Islet of Langerhans (tissue), 1 donor: Measurements from ENCODE around the gene KCNC4.

Source experiments
- FAIRE-seq: peaks from one replicate; lab custom pipeline; 2011; peaks lifted over from hg19 to GRCh38; lab: Jason Lieb, UNC

The KCNC4 gene

DNA sequence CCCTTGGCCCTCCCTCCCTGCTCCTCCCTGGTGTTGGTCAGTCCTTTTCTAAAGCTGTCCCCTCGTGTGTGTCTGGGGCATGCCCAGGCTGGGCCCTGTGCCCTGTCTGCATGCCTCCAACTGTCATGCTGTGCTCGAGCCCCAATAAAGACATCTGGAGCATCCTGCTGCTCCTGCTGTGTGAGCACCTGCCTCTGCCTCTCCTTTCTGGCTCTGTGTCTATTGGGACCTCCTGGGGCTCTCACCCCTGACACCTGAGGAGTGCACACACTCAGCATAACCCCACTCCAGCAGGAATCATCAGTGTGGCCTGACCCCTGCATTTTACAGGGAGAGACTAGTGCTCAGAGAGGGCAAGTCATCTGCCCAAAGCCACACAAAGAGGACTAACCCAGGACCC is 23.7 kb downstream of the KCNC4 start:
- no peak for FAIRE-seq

DNA sequence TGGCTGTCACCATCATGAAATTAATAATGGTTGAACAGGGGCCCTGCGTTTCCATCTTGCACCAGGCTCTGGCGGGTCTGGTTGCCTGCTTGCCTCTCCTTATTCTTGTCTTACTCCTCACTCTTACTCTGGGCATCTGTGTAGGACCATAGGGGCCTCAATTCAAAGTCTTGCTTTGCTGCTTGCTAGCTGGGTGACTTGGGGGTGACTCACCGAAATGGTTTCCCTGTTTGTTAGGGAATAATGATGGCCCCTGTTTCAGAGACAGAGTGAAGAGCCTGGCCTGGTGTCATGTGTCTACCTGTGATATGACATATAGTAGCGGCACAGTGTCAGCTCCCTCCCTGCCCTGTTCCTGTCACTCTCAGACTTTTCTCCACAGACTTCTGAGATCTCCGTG is 24.6 kb downstream of the KCNC4 start:
- no peak for FAIRE-seq

- no peak for FAIRE-seq
These were observed 25.2 kb downstream of the KCNC4 start for GRCh38 chr1:110235181-110235833.

DNA sequence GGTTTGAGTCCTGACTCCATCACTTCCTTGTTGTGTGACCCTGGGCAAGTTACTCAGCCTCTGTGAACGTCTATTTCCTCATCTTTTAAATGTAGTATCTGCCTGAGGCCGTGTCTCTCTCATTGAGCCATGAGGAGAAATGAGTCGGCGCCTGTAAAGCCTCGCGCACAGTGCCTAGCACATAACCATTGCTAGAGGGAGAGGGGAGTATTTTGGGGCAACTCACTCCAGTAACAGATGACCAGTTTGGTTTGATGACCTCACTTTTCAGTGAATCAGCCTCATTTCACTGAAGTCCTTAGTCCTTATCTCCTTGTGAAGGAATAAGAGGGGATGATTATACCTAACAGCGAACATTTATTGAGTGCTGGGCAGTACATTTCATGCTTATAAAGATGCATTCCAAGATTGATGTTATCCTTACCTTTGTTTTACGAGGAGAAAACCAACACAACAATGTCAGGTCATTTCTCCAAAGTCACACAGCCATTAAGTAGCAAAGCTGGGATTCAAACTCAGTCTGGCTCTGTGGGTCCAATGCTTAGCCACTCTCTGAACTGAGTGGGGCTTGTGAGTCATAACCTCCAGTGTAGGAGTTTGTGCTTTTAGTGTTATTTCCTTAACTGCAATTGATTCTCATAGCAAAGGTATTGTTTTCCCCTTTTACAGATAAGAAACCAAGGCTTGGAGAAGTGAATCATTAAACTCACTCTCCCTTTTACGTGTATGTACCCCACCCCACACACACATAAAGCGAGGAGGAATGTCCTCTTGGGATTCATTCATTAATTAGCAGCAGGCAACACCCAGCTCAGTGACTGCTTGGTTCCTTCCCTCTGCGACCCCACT is 25.9 kb downstream of the KCNC4 start:
- no peak for FAIRE-seq

GRCh38 chr1:110237386-110238152 is 27.5 kb downstream of the KCNC4 start:
- no peak for FAIRE-seq

- no peak for FAIRE-seq
These were observed 29.6 kb downstream of the KCNC4 start for GRCh38 chr1:110239441-110240430.

DNA sequence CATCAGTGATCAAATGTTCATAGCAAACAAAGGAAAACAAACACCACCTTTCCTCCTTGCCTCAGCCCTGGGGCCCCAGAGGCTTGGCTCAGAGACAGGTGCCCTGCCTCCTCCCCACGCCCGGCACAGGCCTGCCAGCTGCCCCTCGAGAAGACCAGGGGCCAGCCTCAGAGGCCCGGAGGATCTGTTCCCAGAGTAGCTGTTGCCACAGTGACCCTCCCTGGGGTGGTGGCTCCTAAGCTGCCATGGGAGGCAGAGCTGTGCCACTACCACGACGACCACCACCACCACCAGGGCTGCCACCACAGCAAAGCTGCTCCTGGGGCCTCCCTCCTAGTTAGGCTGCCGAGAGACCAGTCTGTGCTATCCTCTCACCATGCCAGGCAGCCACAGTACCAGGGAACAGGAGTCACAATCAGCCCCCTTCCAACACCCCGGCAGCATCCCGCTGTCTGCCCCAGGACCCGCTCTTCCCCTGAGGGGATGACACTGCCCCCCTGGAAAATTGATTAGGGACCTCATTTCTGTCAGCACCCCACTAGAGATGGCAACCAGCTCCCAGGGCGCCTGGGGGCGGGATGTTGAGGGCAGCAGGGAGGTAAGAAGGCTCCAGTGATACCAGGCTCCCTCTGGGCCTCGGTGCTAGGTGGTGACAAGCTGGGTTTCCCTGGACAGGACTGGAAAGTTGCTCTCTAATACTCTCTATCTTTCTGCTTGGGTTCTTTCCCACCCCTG is 30.5 kb downstream of the KCNC4 start:
- FAIRE-seq = no peak

DNA sequence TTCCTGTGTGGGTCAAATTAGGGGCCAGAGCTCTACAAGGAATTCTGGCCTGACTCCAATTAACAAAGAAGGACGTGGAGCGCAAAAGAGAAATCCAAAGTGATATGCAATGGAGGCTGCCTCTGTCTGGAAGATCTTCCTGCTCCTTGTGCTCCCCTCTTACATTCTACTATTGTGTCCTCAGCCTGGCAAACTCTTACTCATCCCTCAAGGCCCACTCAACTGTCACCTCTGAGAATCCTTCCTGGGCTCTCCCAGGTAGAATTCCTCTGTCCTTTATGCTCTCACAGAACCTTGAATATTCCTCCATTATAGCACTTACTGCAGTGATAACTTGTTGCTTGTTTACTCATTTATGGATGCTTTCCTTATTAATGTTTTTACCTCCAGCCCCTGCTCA is 31.4 kb downstream of the KCNC4 start:
- FAIRE-seq = no peak

- no peak for FAIRE-seq
These were observed 31.9 kb downstream of the KCNC4 start for GRCh38 chr1:110242062-110242461.

DNA sequence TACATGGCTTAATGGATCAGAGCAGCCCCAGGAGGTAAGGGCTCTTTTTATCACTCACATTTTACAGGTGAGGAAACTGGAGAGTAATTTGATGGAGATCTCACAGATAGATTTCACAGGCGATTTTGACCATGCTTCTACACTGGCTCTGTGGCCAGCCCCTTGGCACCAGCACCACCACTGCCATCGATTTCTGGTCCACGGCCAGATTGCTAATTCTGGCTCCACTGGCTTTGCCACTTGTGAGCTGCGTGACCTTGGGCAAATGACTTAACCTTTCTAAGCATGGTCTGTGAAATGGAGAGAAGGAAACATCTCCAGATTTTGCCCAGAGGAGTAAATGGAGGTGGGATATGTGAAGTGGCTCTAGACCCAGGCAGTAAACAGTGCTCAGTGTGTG is 32.6 kb downstream of the KCNC4 start:
- no peak for FAIRE-seq

GRCh38 chr1:110243146-110243545 is 33.0 kb downstream of the KCNC4 start:
- no peak for FAIRE-seq

GRCh38 chr1:110243574-110243973 is 33.5 kb downstream of the KCNC4 start:
- FAIRE-seq = no peak

- no peak for FAIRE-seq
These were observed 35.9 kb downstream of the KCNC4 start for GRCh38 chr1:110245876-110246620.

GRCh38 chr1:110248746-110249145 is 38.6 kb downstream of the KCNC4 start:
- FAIRE-seq = no peak

DNA sequence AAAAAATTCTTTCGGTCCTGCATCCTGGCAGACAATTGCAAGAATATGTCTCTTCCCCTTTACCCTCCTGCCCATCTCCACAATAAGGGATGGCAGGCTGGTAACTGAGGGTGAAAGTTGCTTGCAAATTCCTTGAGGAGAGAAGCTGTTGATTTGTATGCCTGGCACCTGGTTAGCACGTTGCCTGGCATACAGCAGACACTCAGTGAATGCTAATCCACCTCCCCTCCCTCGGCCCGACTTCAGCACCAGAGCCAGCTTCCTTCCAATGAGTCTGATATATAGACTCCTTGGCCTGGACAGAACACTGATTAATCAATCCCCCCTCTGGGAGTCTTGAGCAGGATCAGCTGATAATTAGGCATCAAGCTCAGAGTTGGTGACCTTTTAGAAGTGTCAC is 39.1 kb downstream of the KCNC4 start:
- no peak for FAIRE-seq

DNA sequence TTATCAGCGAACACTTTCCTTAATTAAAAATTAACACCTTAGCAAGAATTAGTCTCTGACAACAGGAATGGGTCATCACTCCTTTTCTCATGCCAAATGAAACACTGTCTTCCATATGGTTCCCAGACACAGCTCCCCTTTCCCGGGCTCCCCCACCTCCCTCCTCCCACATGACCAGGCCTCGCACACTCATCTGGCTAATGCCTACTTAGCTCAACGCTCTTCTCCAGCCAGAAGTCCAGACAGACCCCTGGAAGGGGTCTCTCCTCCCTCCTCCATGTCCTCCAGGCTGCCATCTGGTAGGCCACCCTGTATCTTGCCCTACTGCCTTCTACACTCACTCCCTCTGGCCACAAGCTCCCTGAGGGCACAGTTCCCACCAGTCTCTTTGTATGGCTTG is 39.9 kb downstream of the KCNC4 start:
- no peak for FAIRE-seq

- no peak for FAIRE-seq
These were observed 40.6 kb downstream of the KCNC4 start for GRCh38 chr1:110250749-110251148.

DNA sequence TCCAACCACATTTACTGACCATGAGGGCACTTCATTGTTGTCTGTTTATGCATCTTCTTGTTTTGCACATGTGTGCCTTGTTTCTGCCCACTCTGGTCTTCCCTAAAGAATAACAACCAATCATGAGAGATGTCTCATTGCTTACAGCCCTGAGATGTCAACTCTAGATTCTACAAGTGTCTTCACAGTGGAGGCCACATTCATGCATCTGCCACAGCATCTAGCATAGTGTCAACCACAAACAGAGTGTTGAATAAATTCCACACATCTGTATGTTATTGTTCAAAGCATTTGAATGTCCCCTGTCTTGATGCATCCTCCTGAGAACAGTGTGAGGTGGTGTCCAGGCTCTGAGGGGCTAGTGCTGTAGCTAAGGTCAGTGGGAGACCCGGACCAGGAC is 43.1 kb downstream of the KCNC4 start:
- no peak for FAIRE-seq

DNA sequence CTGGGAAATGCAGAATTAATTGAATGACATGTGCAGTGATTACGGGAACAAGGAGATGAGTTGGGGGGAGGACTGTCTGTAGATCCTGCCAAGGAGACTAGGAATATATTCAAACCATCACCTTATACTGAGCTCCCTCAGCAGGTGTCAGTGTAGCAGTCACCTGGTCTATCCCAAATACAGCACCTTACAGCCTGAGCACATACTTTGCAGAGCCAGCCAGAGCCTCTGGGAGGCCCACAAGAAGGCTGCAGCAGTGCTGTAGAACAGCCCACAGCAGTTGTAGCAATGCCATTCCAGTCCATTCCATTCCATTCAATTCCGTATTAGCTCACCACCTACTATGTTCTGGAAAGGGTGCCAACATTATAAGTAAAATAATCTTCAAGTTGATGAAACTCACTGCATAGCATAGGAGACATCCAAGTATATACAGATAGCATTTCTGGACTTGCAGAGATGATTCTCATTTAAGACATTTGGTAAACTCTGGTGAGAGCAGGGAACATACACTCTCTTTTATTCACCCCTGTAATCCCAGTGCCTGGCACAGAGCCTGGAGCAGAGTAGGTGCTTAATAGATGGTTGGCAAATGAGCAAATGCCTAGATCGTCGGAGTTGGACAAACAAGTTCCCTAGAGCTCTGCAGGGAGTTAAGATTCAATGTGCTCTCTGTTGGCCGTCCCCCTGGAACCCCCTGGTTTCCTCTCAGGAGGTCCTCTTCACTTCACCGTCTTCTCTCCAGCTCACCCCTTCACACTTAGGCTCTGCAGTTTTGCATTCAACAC is 44.7 kb downstream of the KCNC4 start:
- no peak for FAIRE-seq

- FAIRE-seq = no peak
These were observed 45.3 kb downstream of the KCNC4 start for GRCh38 chr1:110255392-110255787.
